BLaER1 (cell line): ENCODE results near the gene DAPP1.
"Not testable (repeated sequence)": the region's sequence is repeated elsewhere in the genome, so short reads cannot be mapped to it uniquely, and the experiment has no call there.

ENCODE experiments used
- H3K27ac ChIP-seq: shearing (Covaris generic); formaldehyde crosslinking; 2 replicates; pipeline ENCODE4 v1.8.1; 2022
- H3K27me3 ChIP-seq: shearing (Covaris generic); formaldehyde crosslinking; 2 replicates; pipeline ENCODE4 v1.8.1; 2022
- H3K36me3 ChIP-seq: shearing (Covaris generic); formaldehyde crosslinking; 2 replicates; pipeline ENCODE4 v1.8.1; 2022
- H3K4me1 ChIP-seq: shearing (Covaris generic); formaldehyde crosslinking; 2 replicates; pipeline ENCODE4 v1.8.1; 2022
- H3K4me2 ChIP-seq: shearing (Covaris generic); formaldehyde crosslinking; 2 replicates; pipeline ENCODE4 v1.8.1; 2022
- H3K4me3 ChIP-seq: shearing (Covaris generic); formaldehyde crosslinking; 2 replicates; pipeline ENCODE4 v1.8.1; 2022
- H3K9ac ChIP-seq: shearing (Covaris generic); formaldehyde crosslinking; 2 replicates; pipeline ENCODE4 v1.8.1; 2022
- H3K9me3 ChIP-seq: shearing (Covaris generic); formaldehyde crosslinking; 2 replicates; pipeline ENCODE4 v1.8.1; 2022
- H4K20me1 ChIP-seq: shearing (Covaris generic); formaldehyde crosslinking; 2 replicates; pipeline ENCODE4 v1.8.1; 2022
- Cebpa-rat ChIP-seq: shearing (Covaris generic); IDR thresholded peaks from 2 replicates; pipeline ENCODE4 v1.8.1; 2022

DAPP1 gene

DNA sequence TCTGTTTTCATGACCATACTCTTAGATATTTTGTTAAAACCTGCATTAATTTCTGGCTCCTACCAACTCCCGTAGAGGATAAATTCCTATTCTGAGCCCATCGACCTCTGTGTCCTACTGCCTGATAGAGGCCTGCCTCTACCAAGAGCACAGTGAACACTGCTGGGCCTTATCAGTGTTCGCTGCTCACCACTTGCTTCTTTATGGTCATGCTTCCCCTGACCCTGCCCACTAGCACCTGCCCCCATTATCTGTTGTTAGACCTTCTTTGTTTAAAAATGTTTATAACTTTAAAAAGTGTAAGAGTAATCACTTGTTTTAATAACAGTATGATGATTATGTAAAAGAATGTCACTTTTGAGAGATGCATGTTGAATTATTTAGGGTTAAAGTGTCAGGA is 6.1 kb downstream of the DAPP1 start:
- H3K4me1 ChIP-seq = peaks cover 17% of the 10 kb centered on the region
- no peaks in the 10 kb centered on the region for H3K27me3 ChIP-seq
- H4K20me1 ChIP-seq = no peaks in the 10 kb centered on the region
- no peak overlapping the region for H3K4me2 ChIP-seq
- H3K9ac ChIP-seq = no peak overlapping the region
- H3K36me3 ChIP-seq = no peaks in the 10 kb centered on the region
- no peak for TF ChIP-seq Cebpa-rat
- no peaks in the 10 kb centered on the region for H3K9me3 ChIP-seq
- H3K4me3 ChIP-seq = no peak overlapping the region
- no peak overlapping the region for H3K27ac ChIP-seq

DNA sequence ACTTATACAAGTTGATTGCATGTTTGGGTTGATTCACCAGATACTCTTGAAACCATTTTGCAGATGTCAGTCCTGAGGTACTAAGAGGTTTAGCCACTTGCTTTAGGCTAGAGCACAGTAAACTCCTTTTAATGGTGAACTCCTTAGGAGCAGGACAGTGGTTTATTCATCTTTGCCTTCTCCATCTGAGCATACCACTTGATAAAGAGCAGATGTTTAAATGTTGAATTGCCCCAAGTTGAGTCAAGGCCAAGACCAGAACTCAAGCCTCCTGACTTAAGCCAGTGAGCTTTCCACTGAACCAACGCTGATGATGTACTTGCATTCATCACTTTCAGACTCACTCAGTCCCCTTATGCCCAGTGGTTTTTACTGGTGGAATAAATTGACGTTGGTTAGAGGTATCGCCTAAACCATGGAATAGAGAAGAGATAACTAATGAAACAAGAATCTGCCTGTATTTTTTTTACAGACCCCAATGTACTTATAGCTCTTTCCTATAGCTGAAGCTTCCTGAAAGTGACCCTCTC is 7.5 kb downstream of the DAPP1 start:
- Histone ChIP-seq H3K9ac (no peak overlapping the region), H3K27ac (no peak overlapping the region), H3K4me2 (no peak overlapping the region), H4K20me1 (no peaks in the 10 kb centered on the region), H3K27me3 (no peaks in the 10 kb centered on the region), H3K36me3 (no peaks in the 10 kb centered on the region), H3K4me1 (peaks cover 17% of the 10 kb centered on the region), H3K4me3 (no peak overlapping the region), H3K9me3 (no peaks in the 10 kb centered on the region)
- TF ChIP-seq Cebpa-rat = no peak

DNA sequence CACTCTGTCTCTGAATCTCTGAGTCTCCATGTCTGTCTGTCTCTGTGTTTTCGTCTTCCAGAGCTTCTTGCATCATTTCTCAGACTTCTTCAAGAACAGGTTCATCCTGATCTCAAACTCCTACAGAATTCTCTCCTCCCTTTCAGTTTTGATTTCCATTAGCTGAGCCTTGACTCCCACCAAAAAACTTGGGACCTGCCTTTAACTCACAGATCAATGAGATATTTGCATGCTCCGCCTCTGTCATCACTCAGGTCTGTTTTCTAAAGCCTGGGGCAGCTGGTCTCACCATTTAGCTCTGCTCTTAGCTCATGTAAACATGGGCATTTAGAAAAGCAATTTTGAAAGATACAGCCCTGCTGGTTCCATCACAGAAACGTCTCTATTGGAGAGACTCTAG is 8.6 kb downstream of the DAPP1 start:
- Histone ChIP-seq H3K36me3 (no peaks in the 10 kb centered on the region), H3K9me3 (no peaks in the 10 kb centered on the region), H3K4me2 (no peak overlapping the region), H3K4me3 (no peak overlapping the region), H3K27me3 (no peaks in the 10 kb centered on the region), H3K9ac (no peak overlapping the region), H3K4me1 (peaks cover 17% of the 10 kb centered on the region), H3K27ac (no peak overlapping the region), H4K20me1 (no peaks in the 10 kb centered on the region)
- TF ChIP-seq Cebpa-rat = no peak

DNA sequence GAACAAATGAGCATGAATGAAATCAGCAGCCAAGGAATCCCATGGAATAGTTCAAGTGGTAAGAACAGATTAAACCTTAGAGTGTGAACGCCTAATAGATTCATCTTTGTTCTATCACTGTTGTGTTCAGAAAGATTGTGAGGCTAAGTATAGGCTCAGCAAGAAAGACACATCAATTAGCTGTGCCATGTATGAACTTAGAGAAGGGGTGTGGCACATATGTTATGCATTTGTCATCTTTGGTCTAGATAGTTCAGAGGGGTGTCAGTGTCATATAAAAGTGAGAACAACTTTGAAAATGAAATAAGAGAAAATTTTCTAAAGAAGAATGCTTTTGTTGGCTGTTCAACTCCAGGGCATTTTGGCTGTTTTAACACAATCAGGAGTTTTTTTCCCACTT is 9.4 kb downstream of the DAPP1 start:
- H4K20me1 ChIP-seq = no peaks in the 10 kb centered on the region
- H3K9me3 ChIP-seq = no peaks in the 10 kb centered on the region
- H3K4me2 ChIP-seq = no peak overlapping the region
- H3K36me3 ChIP-seq = no peaks in the 10 kb centered on the region
- no peak overlapping the region for H3K9ac ChIP-seq
- peaks cover 17% of the 10 kb centered on the region for H3K4me1 ChIP-seq
- H3K27ac ChIP-seq = no peak overlapping the region
- no peaks in the 10 kb centered on the region for H3K27me3 ChIP-seq
- no peak overlapping the region for H3K4me3 ChIP-seq
- no peak for TF ChIP-seq Cebpa-rat

- H3K4me2 ChIP-seq = no peak overlapping the region
- H3K27me3 ChIP-seq = no peaks in the 10 kb centered on the region
- no peaks in the 10 kb centered on the region for H3K9me3 ChIP-seq
- no peaks in the 10 kb centered on the region for H3K36me3 ChIP-seq
- no peaks in the 10 kb centered on the region for H4K20me1 ChIP-seq
- no peak for TF ChIP-seq Cebpa-rat
- peaks cover 3% of the 10 kb centered on the region for H3K4me1 ChIP-seq
- no peak overlapping the region for H3K4me3 ChIP-seq
- H3K27ac ChIP-seq = no peak overlapping the region
- H3K9ac ChIP-seq = no peak overlapping the region
These were observed 10.8 kb downstream of the DAPP1 start for GRCh38 chr4:99827454-99827853.

DNA sequence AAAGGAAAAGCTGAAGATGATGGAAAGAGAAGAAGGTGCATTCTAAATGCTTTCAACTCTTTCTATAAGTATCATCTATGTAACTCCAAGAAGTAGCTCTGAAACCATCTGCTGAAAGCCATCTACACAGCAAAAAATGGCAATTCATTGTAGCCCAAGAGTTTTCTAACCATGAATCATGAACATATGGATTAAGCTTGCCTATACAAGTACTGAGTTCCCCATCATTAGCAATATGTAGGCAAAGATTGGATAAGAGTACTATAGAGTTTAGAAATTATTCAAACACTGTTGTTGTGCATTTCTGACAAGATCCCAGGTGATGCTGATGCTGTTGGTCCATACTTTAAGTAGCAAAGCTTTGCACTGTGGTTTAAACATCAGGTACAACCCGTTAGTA is 11.2 kb downstream of the DAPP1 start:
- H3K27me3 ChIP-seq = no peaks in the 10 kb centered on the region
- H4K20me1 ChIP-seq = no peaks in the 10 kb centered on the region
- no peak overlapping the region for H3K27ac ChIP-seq
- no peak for TF ChIP-seq Cebpa-rat
- no peak overlapping the region for H3K4me2 ChIP-seq
- no peak overlapping the region for H3K9ac ChIP-seq
- no peaks in the 10 kb centered on the region for H3K36me3 ChIP-seq
- H3K9me3 ChIP-seq = no peaks in the 10 kb centered on the region
- no peaks in the 10 kb centered on the region for H3K4me1 ChIP-seq
- no peak overlapping the region for H3K4me3 ChIP-seq

DNA sequence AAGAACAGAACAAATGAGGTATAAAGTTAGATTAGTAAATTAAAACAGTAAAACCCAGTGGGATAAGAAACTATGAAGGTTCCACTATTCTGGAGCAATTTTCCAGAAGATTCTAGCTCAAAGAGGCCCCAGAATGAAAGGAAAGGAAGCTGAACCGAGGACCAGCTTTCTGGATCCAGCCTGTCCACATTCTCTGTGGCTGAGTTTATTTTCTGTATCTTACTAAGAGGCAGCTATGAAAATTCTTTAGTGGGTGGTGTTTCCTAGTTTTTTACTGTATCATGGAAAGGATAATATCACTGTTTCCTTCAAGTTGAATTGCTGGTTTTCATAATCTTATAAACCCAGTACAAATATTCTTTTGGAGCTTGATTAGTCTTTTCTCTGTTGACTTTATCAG is 11.8 kb downstream of the DAPP1 start:
- Histone ChIP-seq H3K4me3 (no peak overlapping the region), H3K9me3 (no peaks in the 10 kb centered on the region), H3K4me1 (no peaks in the 10 kb centered on the region), H4K20me1 (no peaks in the 10 kb centered on the region), H3K4me2 (no peak overlapping the region), H3K9ac (no peak overlapping the region), H3K27me3 (no peaks in the 10 kb centered on the region), H3K36me3 (no peaks in the 10 kb centered on the region), H3K27ac (no peak overlapping the region)
- TF ChIP-seq Cebpa-rat = no peak

GRCh38 chr4:99830051-99830450 is 13.4 kb downstream of the DAPP1 start:
- not testable (repeated sequence) for H3K9me3 ChIP-seq, H3K36me3 ChIP-seq, H3K27me3 ChIP-seq, H3K9ac ChIP-seq, H3K4me3 ChIP-seq, H4K20me1 ChIP-seq, H3K27ac ChIP-seq, H3K4me1 ChIP-seq, H3K4me2 ChIP-seq

GRCh38 chr4:99832321-99832720 is 15.7 kb downstream of the DAPP1 start:
- Histone ChIP-seq H4K20me1 (no peaks in the 10 kb centered on the region), H3K36me3 (no peaks in the 10 kb centered on the region), H3K9me3 (no peaks in the 10 kb centered on the region), H3K4me3 (no peak overlapping the region), H3K9ac (no peak overlapping the region), H3K4me2 (no peak overlapping the region), H3K4me1 (no peaks in the 10 kb centered on the region), H3K27me3 (no peaks in the 10 kb centered on the region), H3K27ac (no peak overlapping the region)
- TF ChIP-seq Cebpa-rat = no peak

DNA sequence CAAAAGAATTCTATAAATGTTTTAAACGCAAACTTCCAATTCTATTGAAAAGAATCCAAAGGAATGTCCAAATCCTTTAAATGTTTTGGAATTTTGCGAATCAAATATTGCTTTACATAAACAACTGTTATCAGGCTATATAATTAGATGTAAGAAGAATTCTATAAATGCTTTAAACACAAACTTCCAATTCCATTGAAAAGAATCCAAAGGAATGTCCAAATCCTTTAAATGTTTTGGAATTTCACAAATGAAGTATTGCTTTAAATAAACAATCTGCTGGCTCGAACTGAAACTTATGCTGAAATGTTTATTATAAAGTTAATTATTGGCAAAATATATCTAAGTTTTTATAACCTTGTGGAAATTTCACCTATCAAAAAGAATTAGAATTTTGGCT is 16.1 kb downstream of the DAPP1 start:
- no peaks in the 10 kb centered on the region for H3K9me3 ChIP-seq
- no peak for TF ChIP-seq Cebpa-rat
- H3K4me1 ChIP-seq = no peaks in the 10 kb centered on the region
- no peak overlapping the region for H3K9ac ChIP-seq
- no peaks in the 10 kb centered on the region for H3K27me3 ChIP-seq
- no peak overlapping the region for H3K4me3 ChIP-seq
- H3K36me3 ChIP-seq = no peaks in the 10 kb centered on the region
- no peak overlapping the region for H3K27ac ChIP-seq
- H3K4me2 ChIP-seq = no peak overlapping the region
- no peaks in the 10 kb centered on the region for H4K20me1 ChIP-seq

- Histone ChIP-seq H3K9me3 (no peaks in the 10 kb centered on the region), H3K27me3 (no peaks in the 10 kb centered on the region), H3K9ac (no peak overlapping the region), H3K4me3 (no peak overlapping the region), H4K20me1 (no peaks in the 10 kb centered on the region), H3K4me2 (no peak overlapping the region), H3K27ac (no peak overlapping the region), H3K4me1 (no peaks in the 10 kb centered on the region), H3K36me3 (no peaks in the 10 kb centered on the region)
- no peak for TF ChIP-seq Cebpa-rat
These were observed 17.1 kb downstream of the DAPP1 start for GRCh38 chr4:99833756-99834155.
